Activated CD8-positive, alpha-beta memory T cell treated with anti-CD3 and anti-CD28 coated beads for 24 hours (primary cell): ENCODE data around the gene SIDT1.

Experiments
- DNase-seq: peaks from one replicate; pipeline ENCODE4 v3.0.0-alpha.2; 2020

Gene SIDT1

DNA sequence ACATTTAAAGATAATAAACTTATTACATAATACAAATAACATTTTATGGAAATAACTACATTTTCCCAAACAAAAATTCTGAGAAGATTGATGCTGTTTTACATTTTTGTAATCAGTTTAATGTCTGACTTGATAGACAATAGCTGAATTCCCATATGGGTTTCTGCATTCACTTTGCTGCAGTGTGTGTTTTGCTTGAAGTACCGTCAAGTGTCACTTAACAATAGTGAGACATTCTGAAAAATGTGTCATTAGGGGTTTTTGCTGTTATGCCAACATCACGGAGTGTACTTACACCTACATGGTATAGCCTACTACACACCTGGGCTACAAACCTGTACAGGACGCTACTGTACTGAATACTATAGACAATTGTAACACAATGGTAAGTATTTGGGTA lies 106.6 kb downstream of the SIDT1 start:
- DNase-seq, result no peak

DNA sequence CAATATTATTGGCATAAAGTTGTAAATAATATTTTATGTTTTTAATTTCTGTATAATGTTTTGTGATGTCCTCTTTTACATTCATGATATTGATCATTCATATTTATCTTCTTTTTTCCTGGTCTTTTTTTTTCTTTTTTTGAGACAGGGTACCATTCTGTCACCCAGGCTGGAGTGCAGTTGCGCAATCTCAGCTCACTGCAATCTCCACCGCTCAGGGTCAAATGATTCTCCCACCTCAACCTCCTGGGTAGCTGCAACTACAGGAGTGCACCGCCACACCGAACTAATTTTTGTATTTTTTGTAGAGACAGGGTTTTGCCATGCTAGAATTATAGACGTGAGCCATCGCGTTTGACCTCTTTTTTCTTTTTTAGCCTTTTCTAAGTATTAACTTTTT lies 111.2 kb downstream of the SIDT1 start:
- no peak for DNase-seq

DNA sequence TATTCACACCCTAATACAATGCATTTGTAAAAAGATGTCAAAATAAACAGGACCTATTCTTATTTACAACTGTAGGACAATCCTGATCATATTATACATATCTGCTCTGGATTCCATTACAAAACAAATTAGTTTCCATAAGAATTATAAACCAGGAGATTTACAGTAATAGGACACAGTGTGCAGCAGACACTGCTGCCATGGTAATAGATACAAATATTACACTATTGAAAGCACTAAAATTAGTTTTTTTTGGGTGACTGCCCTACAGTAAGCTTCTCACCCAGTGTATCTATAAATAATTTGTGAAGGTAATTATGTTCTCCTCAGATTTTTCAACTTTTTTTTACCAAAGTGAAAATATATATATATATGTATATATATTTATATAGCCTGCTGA lies 116.2 kb downstream of the SIDT1 start:
- no peak for DNase-seq

DNA sequence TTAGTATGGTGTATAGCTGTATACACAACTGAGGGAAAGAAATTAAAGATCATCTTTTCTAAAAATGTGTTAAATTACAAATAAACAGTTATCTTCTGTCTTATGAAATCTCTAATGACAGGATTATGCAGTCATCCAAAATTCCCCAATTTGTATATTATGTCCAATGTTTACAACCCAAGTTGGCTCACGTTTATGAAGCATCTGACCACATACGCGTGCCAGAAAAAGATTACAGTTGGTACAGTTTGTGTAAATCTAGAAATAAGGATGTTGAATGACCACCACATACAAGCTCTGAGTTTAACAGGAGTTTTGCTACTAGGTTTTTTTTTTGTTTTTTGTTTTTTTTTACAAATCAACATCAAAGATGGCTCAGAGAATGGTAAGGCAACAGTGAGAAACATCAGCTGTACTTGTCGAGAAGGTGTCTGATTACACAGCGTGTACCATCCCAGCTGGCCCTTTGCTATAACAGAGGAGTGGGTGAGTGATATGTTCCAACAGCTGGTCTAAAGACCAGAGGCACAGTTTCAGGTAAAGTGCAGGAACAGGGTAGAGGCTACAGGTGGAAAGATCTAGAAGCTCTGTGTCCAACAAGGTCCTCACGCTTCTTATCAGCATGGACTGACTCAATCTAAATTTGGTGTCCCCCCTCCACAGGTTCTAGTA lies 117.0 kb downstream of the SIDT1 start:
- no peak for DNase-seq

GRCh38 chr3:113654310-113654709 lies 122.0 kb downstream of the SIDT1 start:
- no peak for DNase-seq

- no peak for DNase-seq
These were observed 122.5 kb downstream of the SIDT1 start for GRCh38 chr3:113654851-113655250.

GRCh38 chr3:113658107-113658506 lies 125.8 kb downstream of the SIDT1 start:
- no peak for DNase-seq

GRCh38 chr3:113659101-113659541 lies 126.8 kb downstream of the SIDT1 start:
- no peak for DNase-seq

DNA sequence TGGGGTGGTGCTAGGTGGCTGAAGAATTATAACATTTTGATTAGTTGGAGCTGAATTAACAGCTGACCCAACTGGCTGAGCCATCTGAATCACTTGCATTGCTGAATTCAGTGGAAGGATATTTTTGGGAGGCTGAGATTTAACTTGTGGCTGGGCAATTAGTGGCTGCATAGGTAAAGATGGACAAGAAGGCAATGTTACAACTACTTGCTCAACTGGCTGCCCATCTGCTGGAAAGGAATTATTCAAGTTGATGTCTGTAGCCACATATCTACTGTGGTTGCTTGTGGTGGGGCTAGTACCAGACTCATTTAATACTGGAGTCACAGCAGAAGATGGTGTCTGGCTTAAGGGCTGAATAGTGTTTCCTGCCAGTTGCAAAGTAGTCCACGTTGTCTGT lies 127.6 kb downstream of the SIDT1 start:
- DNase-seq, result no peak

GRCh38 chr3:113660458-113660857 lies 128.1 kb downstream of the SIDT1 start:
- DNase-seq, result no peak

DNA sequence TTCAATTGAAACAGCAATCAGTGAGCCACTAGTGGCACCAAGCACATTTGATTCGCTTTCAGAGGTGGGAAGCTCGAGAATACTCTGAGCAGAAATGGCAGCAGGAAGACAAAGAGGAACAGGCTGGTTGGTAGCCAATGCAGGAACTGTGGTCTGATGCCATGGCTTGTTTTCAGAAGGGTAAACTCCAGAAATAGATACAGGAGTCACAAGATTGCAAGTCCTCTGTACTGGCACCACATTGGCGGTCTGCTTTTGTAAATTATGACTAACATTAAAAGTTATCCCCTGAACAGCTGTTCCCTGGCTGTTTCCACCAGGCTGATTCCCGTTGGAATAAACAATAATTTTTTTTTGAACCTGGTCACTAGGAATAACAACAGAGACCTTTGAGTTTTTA lies 128.5 kb downstream of the SIDT1 start:
- no peak for DNase-seq

- DNase-seq, result no peak
These were observed 130.5 kb downstream of the SIDT1 start for GRCh38 chr3:113662824-113663223.

DNA sequence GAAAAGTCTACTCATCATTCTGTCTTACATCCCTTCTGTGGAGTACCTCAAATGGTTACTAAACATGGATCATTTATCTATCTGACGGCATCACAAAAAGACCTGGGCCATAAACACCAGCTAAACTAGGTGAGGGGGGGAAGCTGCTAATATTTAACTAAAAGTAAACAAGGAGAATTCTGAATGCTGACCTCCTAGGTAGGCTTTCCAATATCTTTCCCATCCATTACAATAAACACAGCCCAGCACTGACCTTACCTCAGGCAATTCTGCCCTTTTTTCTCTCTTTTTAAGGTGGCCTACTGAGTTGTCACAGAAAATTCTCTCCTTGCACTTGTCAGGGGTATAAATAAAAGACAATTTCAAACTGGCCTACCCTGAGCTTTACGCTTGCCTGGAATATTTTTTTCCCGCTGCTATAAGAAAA lies 131.0 kb downstream of the SIDT1 start:
- DNase-seq, result no peak

DNA sequence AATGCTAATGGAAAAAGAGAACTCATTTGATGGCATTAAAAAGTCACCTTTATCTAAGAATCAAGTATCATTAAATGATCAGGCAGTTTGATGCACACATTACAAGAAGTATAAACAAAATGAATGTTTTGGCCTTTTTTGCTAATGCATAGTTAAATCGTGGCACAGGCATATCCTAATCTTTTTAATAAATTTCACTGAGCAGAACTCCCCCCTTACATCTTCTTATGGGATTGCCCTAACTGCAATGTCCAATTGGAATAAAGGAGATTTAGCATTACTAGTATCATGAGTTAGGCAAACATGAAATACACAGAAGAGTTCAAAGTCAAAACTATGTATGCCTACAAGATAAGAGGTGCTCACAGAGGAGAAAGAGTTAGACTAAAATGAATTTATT lies 131.4 kb downstream of the SIDT1 start:
- no peak for DNase-seq

DNA sequence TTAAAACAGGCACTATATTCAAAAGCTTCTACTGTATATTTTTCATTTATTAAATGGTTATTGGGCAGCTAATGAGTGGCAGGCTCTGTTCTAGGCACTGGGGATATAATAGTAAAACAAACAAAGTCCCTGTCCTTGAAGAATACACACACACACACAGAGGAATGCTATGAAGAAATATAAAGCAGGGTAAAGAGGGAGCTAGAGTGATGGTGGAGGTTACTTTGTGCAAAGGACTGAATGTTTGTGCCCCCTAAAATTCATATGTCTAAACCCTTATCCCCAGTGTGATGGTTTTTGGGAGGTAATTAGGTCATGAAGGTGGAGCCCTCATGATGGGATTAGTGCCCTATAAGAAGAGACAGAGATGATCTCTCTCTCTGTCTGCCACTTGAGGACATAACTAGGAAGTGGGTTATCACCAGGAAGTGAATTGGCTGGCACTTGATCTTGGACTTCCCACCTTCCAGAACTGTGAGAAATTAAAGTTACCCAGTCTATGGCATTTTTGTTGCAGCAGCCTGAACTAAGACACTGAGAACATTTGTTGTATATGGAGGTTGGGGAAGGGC lies 132.3 kb downstream of the SIDT1 start:
- no peak for DNase-seq

GRCh38 chr3:113668015-113668414 lies 135.7 kb downstream of the SIDT1 start:
- DNase-seq, result no peak

- no peak for DNase-seq
These were observed 141.2 kb downstream of the SIDT1 start for GRCh38 chr3:113673593-113673992.

DNA sequence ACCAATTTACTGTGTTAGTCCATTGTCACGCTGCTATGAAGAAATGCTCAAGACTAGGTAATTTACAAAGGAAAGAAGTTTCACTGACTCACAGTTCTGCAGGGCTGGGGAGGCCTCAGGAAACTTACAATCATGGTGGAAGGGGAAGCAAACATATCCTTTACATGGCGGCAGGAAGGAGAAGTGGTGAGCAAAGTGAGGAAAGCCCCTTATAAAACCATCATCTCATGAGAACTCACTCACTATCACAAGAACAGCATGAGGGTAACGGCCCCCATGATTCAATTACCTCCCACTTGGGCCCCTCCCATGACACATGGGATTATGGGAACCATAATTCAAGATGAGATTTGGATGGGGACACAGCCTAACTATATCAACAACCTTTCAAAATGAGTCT lies 143.9 kb downstream of the SIDT1 start:
- no peak for DNase-seq

DNA sequence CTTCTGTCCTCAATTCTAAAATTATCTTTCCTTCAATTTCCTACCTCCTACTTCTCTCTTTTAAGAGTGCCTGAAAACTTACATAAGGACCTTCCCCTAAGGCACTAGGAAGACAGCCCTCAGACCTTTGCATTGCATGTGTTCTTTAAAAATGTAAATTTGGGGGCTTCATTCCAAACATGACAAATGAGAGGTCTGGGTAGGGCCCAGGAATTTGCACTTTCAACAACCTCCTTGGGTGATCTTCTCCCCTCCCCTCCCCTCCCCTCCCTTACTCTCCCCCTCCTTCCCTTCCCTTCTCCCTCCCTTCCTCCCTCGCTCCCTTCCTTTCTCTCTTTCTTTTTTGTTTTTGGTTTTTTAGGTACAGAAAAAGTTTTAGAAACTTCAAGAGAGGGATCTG lies 145.4 kb downstream of the SIDT1 start:
- DNase-seq, result no peak

GRCh38 chr3:113678773-113679172 lies 146.4 kb downstream of the SIDT1 start:
- DNase-seq, result no peak
